ENCODE results near the gene SOS2.

SOS2 gene

DNA sequence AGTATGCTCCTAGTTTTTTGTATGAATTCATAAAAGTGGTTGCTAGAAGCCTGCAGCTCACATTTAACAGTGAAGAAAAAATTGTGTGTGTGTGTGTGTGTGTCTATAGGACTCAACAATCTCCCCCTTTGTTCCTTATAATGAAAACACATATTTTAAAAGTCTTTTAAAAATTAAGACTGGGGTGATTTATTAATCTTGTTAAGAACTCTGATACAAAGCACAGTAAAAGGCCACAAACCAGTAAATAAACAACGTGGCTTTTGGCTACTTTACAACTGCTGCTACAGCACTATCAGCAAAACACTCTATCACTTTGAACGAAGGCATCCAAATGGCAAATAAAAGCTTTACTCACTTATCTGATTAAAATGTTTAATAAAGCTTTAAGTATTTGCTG is 114.4 kb downstream of the SOS2 start:
- no peak for DNase-seq (ENCODE audit: low read depth in 3 of 3, low spot score in 1 of 3)

DNA sequence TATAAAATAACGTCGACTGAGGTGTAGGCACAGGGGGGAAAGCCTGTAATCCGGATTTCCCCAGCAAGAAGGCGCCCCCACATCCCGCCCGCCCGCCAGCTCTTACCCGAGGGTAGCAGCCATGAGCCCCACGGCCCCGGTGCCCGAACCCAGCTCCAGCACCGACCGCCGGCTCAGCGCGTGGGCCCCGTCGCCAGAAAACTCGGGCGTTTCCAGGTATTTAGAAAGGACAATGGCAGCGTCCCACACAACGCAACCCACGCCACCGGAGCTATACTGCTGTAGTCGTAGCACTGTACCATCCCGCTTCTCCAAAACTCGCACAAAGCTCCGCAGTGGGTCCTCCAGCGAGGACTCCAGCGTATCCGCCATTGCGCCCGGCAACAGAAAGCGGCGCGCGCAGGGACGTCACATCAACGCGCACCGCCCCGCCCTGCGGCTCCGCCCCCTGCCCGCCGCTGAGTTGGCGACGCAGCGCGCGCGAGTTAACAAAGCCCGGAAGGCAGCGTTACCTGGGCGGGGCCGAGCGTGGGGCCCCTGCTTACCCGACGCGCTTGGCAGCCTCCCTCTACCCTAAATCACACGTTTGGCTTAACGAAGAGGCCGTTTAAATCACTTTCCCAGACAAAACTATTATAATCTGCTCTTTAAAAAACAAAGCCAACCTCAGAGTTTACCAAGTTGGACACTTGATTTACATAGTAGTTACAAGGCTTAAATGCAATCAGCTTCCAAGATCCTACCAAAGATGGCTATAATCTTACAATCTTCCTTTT is 115.0 kb downstream of the SOS2 start, which contains the start of gene VCPKMT:
Gene VCPKMT, minus strand, starts transcription at position 392 of the 776 bp plus-strand sequence. Its CDS starts 20 bp downstream, at position 372.
- peak; percentile 85 to 95 (median 88) for DNase-seq (ENCODE audit: low read depth in 3 of 3, low spot score in 1 of 3)

DNA sequence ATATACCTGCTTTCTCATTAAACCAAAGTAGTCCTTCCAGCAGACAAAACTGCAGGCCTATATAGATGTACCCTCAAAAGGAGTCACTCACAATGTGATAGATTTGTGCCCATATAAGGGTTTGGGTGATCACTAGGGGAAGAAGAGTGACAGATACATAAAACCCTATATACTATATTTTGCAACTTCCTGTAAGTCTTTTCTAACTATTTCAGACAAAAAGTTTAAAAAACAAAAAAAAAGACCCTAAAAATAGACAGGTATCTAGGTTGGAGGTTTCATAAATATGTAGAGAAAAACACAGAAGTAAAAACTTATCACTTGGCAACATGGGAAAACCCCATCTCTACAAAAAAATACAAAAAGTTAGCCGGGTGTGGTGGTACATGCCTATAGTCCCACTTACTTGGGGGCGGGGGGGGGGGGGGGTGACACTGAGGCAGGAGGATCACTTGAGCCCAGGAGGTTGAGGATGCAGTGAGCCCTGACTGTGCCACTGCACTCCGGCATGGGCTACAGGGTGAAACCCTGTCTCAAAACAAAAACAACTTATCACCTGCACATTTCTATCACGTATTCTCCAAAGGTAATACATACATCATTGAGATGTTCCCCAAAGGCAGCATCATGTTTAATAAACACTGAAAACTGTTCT is 117.9 kb downstream of the SOS2 start:
- no peak for DNase-seq (ENCODE audit: low read depth in 3 of 3, low spot score in 1 of 3)

DNA sequence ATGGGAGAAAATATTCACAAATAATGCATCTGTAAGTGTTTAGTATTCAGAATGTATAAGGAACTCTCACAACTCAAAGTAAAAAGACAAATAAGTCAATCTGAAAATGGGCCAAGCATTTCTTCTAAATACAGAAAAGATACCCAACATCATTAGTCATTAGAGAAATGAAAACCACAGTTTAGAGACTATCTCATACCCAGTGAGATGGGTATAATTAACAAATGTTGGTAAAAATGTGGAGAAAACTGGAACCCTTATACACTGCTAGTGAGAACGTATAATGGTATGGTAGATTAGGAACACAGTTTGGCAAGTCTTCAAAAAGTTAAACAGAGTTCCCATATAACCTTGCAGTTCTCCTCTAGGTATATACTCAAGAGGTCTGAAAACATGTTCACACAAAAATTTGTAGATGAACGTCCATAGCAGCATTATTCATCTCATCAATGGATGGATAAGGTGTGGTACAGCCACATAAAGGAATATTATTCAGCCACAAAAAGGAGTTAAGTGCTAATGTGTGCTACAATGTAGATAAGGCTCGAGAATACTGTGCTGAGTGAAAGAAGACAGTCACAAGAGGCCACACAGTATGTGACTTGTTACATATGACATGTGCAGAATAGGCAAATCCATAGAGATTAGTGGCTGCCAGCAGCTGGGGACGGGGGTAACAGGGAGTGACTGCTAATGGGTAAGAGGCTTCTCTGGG is 120.9 kb downstream of the SOS2 start:
- DNase-seq (ENCODE audit: low read depth in 3 of 3, low spot score in 1 of 3) = no peak

DNA sequence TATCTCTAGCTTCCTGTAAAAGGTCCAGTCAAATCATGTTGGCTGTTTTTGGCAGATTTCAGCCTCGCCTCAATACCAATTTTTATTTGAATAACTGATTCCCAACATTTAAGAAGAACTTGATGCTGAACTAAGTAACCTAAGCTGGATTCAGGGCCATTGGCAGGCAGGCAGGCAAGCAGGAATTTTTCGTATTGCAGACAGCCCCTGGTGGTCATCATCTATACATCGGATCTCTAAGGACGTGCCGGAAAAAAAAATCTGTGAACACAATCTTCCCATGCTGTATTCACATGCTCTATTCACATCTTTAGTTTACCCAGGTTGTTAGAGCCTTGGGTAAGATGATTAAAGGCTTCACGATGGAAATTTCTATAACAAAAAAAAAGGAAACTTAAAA is 122.0 kb downstream of the SOS2 start:
- no peak for DNase-seq (ENCODE audit: low read depth in 3 of 3, low spot score in 1 of 3)

DNA sequence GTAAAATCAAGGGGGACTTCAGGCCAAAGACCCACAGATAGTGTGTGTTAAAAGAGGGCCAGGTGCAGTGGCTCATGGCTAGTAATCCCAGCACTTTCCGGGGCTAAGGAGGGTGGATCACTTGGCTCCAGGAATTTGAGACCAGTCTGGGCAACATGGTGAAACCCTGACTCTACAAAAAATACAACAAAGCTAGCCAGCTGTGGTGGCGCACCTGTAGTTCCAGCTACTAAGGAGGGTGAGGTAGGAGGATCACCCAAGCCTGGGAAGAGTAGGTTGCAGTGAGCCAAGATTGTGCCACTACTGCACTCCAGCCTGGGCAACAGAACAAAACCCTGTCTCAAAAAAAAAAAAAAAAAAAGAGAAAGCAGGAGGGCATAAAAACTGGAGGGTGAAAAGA is 123.5 kb downstream of the SOS2 start:
- no peak for DNase-seq (ENCODE audit: low read depth in 3 of 3, low spot score in 1 of 3)

DNA sequence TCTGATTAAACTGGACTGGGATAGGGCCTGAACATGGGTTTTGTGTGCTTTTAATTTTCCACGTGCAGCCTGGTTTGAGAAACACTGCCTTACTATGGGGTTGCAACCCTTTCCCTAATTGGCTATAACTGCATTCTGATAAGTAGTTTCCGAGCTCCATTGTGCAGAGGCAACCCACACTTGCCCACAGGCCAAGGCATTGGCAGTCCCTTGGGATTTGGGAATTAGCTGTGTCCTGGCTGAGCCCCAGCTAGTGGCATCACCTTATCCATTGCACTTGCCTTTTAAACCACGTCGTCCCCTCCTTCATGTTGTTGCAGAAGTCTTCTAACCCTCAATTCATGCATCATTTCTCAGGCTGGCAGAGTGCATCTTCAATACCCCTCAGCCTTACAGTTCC is 125.2 kb downstream of the SOS2 start:
- no peak for DNase-seq (ENCODE audit: low read depth in 3 of 3, low spot score in 1 of 3)

DNA sequence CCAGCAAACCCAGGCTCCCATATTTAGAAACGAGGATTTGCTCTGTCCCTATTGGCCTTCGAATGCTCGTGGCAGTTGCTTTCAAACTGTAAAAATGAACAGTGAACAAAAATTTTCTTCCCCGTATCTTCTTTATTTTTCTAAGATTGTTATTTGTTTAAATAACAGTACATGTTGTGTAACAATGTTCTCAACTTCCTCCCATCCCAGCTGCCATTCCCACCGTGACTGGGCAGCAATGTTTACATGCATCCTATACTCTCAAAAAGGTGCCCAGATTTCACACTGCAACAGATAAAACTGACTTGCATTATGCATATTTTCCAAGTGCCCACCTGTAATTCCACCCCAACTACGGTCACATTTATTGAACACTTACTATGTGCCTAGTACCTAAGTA is 127.8 kb downstream of the SOS2 start:
- no peak for DNase-seq (ENCODE audit: low read depth in 3 of 3, low spot score in 1 of 3)

DNA sequence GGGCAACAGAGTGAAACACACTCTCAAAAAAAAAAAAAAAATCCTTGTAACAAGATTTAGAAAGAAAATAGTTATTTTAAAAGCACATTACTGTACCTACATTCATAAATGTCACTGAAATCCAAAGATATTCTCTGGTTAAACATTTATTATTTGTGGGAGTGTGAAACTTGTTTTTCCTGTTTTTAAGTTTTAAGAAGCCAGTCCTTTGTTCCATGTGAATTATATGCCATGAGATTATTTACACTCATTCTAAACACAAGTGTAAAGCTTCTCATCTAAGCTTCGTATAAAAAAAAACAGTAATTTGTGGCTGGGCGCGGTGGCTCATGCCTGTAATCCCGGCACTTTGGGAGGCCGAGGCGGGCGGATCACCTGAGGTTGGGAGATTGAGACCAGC is 130.0 kb downstream of the SOS2 start:
- DNase-seq (ENCODE audit: low read depth in 3 of 3, low spot score in 1 of 3) = no peak

DNA sequence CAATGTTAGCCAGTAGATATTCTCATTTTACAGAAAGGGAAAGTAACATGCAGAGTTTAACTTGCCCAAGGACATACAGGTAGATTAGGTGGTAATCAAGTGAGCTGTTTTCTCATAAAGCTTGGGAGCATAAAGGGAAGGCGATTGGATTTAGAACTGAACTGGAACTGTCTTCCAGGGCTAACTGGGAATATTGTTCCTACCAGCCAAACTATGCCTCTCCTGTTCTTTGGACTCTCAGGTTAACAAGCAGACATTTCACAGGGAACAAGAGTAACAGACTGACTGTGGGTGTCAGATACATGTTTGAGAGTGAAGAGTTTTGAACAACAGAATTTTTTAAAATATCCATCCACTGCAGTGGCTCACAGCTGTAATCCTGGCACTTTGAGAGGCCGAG is 130.6 kb downstream of the SOS2 start:
- DNase-seq (ENCODE audit: low read depth in 3 of 3, low spot score in 1 of 3) = no peak

DNA sequence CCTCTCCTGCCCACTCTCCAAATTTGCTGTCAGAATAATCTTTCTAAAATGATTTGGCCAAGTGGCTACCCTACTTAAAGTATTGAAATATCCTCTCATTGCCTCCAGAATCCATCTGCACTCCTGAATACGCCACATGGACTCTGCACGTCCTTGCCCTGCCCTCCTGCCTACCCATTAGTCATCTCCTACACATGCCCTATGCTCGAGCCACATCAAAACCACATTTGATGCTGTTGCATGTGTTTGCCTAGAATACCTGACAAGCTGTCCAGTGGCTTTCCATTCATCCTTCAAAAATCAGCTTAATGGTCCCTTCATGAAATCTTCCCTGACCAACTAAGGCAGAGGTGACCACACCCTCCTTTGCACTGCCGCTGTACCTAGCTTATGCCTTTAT is 132.0 kb downstream of the SOS2 start:
- no peak for DNase-seq (ENCODE audit: low read depth in 3 of 3, low spot score in 1 of 3)

DNA sequence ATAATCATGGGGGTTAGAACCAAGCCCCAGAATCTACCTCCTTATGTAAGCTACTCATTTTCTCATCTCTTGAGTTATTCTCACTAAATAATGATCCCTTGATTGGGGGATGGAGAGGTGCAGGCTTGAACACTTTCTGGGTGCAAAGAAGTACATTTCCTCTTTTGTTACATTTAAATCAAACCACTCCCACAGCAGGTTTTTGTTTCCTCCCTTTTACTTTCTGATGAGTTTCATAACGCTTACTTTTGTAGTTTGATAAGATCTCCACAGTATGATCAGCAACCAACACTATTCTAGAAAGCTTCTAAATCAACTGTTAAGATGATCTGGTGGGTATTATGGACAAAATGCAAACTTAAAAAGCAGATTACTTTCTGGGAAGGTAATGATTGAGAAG is 135.5 kb downstream of the SOS2 start:
- no peak for DNase-seq (ENCODE audit: low read depth in 3 of 3, low spot score in 1 of 3)

DNA sequence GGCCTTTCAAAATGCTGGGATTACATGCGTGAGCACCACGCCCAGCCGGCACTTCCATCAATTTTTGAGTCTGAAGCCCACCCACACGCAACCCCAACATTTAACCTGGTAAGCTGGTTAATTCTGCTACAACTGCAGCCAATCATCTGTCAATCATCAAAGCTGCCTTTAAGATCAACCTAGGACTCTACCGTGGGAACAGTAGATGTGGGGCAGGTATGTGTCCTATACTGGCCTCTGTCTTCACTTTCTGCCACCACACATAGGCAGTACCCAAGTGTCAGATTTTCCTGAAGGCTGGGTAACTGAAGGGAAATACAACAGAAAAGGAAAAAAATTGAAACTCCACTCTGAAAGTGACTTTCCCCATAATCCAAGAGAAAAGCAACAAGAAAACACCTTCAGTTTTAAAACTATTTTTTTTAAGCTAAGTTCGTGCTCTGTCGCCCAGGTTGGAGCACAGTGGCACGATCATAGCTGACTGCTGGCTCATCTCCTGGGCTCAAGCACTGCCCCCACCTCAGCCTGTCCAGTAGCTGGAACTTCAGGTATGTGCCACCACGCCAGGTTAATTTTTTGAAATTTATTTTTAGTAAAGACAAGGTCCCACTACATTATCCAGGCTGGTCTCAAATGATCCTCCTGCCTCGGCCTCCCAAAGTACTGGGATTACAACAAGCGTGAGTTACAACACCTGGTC is 137.2 kb downstream of the SOS2 start:
- DNase-seq (ENCODE audit: low read depth in 3 of 3, low spot score in 1 of 3) = no peak

DNA sequence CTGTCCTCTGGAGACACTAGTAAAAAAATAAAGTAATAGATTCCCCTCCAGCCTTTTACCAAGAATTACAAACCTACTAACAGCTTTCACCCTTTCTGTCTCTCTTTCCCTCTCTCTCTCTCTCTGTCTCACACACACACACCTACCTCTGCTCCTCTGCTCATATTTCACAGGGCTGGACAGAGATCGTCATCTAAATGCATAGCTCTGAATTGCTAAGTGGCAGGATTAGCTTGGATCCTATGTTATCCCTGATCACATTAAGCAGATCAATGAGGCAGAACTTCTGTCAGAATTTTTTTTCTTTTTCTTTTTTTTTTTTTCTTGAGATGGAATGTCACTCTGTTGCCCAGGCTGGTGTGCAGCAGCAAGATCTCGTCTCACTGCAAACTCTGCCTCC is 137.9 kb downstream of the SOS2 start:
- no peak for DNase-seq (ENCODE audit: low read depth in 3 of 3, low spot score in 1 of 3)

DNA sequence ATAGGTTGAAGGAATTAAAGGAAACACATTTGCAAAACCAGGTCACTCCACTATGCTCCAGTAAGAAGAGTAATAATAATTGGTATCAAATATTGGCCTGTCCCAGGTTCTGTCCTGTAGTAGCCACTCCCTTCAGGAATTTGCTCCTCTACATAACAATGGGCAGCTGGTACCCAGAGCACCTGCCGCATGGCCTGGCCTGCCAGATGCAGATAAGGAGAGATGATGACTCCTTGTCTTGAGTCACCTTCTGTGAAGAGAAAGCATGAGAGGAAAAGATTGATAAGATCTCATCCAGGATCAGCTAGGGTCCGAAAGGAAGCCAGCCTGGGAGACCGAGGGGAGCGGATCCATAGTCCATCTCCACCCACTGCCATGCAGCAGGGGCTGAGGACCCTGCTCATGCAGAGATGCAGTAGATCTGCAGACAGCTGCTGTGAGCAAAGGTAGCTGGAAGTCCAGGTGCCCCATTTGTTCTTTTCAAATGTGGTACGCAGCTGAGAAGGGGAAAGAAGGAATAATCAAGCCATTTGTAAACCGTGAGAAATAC is 139.3 kb downstream of the SOS2 start:
- no peak for DNase-seq (ENCODE audit: low read depth in 3 of 3, low spot score in 1 of 3)

DNA sequence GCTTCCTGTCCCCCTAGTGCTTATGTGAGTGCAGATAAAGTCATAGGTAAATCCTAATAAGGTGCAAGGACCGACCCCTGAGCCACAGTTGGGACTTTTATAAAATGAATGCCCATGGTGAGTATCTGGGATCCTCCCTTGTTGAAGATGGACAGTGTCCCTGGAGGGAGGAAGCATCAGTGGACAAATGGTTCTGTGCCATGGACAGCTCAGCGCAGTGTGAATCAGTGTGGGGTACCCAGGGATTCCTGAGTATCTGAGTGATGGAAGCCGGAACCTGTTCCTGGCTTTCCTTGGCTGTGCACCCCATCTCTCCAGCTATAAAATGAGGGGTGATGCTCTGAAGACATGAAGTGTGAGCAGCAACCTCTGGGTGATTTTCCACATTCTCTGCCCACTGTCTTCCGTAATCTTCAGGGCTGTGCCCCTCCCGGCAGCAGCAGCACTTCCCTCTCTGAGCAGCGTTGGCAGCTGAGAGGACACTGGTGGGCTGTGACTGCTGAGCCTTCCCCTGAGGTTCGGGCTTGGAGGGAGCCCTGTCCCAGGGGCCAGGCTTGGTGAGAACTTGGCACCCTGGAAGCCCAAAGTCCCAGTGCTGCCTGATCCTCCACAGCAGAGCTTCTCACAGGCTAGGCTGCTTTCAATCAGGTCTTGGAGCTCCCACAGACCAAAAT is 140.0 kb downstream of the SOS2 start:
- DNase-seq (ENCODE audit: low read depth in 3 of 3, low spot score in 1 of 3) = no peak

DNA sequence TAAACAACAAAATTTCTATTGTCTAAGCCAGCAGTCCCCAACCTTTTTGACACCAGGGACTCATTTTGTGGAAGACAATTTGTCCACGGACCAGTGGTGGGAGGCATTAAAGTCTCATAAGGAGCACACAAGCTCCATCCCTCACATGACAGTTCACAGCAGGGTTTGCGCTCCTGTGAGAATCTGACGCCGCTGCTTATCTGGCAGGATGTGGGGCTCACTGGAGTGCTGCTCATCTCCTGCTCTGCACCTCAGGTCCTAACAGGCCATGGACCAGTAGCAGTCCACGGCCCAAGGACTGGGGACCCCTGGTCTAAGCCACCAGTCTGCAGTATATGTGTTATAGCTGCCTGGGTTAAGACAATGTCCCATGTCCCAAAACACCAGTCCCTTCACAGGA is 142.2 kb downstream of the SOS2 start:
- no peak for DNase-seq (ENCODE audit: low read depth in 3 of 3, low spot score in 1 of 3)

DNA sequence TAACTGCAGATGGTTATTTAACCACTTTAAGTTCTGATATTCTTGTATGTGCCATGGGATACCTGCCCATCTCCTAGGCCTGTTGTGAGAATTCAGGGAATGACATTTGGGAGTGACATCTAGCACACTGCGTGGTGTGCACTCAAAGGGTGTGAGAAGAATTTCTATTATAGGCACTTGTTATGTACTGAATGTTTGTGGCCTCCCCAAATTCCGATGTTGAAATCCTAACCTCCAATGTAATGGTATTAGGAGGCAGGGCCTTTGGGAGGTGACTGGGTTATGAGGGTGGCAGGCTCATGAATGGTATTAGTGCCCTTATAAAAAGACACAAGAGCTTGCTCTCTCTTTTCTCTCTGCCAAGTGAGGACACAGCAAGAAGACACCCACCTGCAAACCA is 142.6 kb downstream of the SOS2 start:
- DNase-seq (ENCODE audit: low read depth in 3 of 3, low spot score in 1 of 3) = no peak

DNA sequence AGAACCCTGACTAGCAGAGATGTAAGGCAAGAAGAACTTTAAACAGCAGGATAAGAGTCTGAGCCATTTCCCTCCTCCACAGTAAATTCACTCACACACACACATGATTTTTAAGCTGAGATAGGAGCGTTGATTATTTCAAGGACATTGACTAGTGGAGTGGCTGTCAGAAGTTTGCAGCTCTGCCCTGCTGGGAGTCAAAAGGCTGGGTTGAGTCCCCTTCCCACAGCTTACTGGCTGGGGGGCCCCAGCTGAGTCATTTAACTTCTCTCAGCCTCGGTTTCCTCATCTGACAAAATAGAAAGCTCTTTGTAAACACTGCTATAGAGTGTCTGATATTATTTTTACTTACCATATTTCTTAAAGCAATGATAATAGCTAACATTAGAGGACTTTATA is 143.3 kb downstream of the SOS2 start:
- no peak for DNase-seq (ENCODE audit: low read depth in 3 of 3, low spot score in 1 of 3)

DNA sequence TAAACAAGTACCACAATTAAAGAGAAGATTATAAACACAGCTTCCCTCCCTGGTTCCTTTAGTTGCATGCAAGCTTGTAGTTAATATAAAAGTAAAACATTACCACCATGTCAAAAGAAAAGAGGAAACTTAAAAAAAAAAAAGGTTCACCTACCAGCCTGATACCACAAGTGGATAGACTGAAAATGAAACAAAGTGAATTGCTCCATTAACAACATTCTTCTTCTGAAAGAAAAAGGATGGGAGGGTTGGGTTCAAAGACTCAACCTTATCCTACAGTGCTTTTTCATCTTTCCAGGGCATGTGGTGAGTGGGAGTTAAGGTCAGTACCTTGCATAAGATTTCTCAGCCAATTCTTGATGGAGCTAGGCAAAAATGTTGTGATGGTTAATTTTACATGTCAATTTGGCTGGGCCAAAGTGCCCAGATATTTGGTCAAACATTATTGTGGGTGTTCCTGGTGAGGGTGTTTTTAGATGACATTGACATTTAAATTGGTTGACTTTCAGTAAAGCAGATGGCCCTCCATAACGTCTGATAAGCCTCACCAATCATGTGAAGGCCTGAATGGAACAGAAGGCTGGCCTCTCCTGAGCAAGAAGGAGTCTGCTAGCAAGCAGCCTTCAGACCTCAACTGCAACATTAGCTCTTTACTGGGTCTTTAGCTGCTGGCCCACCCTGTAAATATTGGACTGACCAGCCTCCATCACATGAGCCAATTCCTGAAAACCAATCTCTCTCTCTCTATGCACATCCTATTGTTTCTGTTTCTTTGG is 143.8 kb downstream of the SOS2 start:
- no peak for DNase-seq (ENCODE audit: low read depth in 3 of 3, low spot score in 1 of 3)

Data from stimulated activated CD4-positive, alpha-beta T cell treated with anti-CD3 and anti-CD28 coated beads, TNF-alpha, amount 100 ng/mL, for 1 hour (primary cell).